Prostate gland (tissue), 2 donors: ENCODE results near the gene LY86. TPM values are rescaled to one million over a fixed set of nuclear protein-coding genes. Genes with fewer than 3 reads are reported as not detected.

Experiments used
- DNase-seq: peaks from one replicate; pipeline ENCODE4 v3.0.0-alpha.2; 2019; ENCODE audit warnings: low spot score
- H3K27ac ChIP-seq, 2 donors: fragments of 200-600 bp; sonication (generic); 2 replicates each; pipeline ENCODE4 v1.5.1; 2017 to 2019
- H3K27me3 ChIP-seq: fragments of 200-600 bp; sonication (generic); replicated peaks from 2 replicates; pipeline ENCODE4 v1.5.1; 2019; ENCODE audit not compliant: insufficient read depth
- H3K36me3 ChIP-seq, 2 donors: fragments of 200-600 bp; sonication (generic); 1 replicate in 1 of 2; 2 replicates in 1 of 2; pipeline versions ENCODE4 v1.5.1 to v1.8.1; 2017 to 2019
- H3K4me1 ChIP-seq: fragments of 200-600 bp; sonication (generic); replicated peaks from 2 replicates; pipeline ENCODE4 v1.5.1; 2019
- H3K4me3 ChIP-seq, 2 donors: fragments of 200-600 bp; sonication (generic); 2 replicates each; pipeline ENCODE4 v1.5.1; 2017 to 2019
- H3K9me3 ChIP-seq: fragments of 200-600 bp; sonication (generic); 2 replicates; pipeline ENCODE4 v1.5.1; 2017
- POLR2A ChIP-seq: fragments of 450-650 bp; IDR thresholded peaks from one replicate; pipeline ENCODE4 v1.6.1; 2016; ENCODE audit warnings: antibody characterized with exemption, mild to moderate bottlenecking
- POLR2AphosphoS5 ChIP-seq: sonication (generic); formaldehyde crosslinking; IDR thresholded peaks from one replicate; pipeline ENCODE4 v1.6.1; 2017; ENCODE audit warnings: antibody characterized with exemption
- WGBS: methylation state at CpG from one replicate; pipeline ENCODE4 v1.1.5; 2018; 5-methylcytosine and 5-hydroxymethylcytosine counted together
- intact Hi-C: fragments of 100-400 bp; cut with DNase I; formaldehyde crosslinking; loops from one replicate; pipeline ENCODE4 v1.14.2; 2022
- total RNA-seq, 2 donors: library from RNA; depleted of rRNA; stranded (reverse); fragments of >200 nt; gene quantifications; one replicate each; pipeline ENCODE4 v1.1.0, GENCODE V29; 2016
- TF ChIP-seq, protein P1 (sequence below), 4 experiments: fragments of 200-600 bp in 2 of 4; fragments of 450-650 bp in 2 of 4; sonication (generic) in 2 of 4; IDR thresholded peaks; 1 replicate in 3 of 4; 2 replicates in 1 of 4; pipeline ENCODE4 v1.5.1; 2016 to 2019; ENCODE audit warnings: antibody characterized with exemption in 4 of 4, mild to moderate bottlenecking in 2 of 4, moderate library complexity in 2 of 4

LY86 gene
- total RNA-seq, 2 donors from 2014 or later, result 1.5 to 7.0 TPM

DNA sequence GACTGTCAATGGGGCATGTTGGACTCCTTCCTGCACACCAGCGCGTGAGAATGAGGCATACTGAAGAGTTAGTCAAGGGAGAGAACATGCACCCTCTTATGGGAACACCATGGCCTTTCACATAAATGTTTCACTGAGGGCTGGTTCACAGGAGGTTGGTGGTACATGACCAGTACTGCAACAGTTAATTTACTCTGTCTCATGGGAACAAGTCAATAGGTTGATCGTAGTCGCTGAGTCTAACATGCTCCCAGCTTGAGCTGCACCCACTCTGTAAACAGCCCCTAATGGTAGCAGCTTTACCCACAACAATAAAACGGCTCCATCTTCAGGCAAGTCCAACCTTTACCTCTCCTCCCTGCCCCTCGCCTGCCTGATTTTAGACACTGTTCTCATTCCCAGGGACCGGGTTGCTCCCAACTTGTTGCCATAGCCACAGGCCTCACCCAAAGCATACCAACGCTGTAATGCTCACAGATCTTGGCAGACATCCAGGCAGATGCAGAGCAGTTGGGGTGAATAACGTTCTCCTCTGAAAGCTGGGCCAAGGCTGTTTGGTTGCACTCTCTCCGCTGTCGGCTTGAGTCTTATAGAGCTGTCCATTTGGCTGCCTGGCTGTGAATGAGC lies 111.3 kb downstream of the LY86 start:
- Histone ChIP-seq H3K27me3 (no peaks in the 10 kb centered on the region), H3K27ac (no peak overlapping the region), H3K36me3 (no peaks in the 10 kb centered on the region), H3K4me3 (no peak overlapping the region), H3K4me1 (peaks cover 3% of the 10 kb centered on the region), H3K9me3 (no peaks in the 10 kb centered on the region)
- WGBS, result 23% methylated on average over 11 of the region's 11 CpGs
- TF ChIP-seq POLR2AphosphoS5, result peak; percentile 17
- TF ChIP-seq, protein P1, sequence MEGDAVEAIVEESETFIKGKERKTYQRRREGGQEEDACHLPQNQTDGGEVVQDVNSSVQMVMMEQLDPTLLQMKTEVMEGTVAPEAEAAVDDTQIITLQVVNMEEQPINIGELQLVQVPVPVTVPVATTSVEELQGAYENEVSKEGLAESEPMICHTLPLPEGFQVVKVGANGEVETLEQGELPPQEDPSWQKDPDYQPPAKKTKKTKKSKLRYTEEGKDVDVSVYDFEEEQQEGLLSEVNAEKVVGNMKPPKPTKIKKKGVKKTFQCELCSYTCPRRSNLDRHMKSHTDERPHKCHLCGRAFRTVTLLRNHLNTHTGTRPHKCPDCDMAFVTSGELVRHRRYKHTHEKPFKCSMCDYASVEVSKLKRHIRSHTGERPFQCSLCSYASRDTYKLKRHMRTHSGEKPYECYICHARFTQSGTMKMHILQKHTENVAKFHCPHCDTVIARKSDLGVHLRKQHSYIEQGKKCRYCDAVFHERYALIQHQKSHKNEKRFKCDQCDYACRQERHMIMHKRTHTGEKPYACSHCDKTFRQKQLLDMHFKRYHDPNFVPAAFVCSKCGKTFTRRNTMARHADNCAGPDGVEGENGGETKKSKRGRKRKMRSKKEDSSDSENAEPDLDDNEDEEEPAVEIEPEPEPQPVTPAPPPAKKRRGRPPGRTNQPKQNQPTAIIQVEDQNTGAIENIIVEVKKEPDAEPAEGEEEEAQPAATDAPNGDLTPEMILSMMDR (IDR thresholded peaks at IDR 0.05), result peak in 1 of 4 experiments; percentile 23
- no peak for TF ChIP-seq POLR2A
- DNase-seq, result peak; percentile 75
- intact Hi-C loops, result no loop called here

DNA sequence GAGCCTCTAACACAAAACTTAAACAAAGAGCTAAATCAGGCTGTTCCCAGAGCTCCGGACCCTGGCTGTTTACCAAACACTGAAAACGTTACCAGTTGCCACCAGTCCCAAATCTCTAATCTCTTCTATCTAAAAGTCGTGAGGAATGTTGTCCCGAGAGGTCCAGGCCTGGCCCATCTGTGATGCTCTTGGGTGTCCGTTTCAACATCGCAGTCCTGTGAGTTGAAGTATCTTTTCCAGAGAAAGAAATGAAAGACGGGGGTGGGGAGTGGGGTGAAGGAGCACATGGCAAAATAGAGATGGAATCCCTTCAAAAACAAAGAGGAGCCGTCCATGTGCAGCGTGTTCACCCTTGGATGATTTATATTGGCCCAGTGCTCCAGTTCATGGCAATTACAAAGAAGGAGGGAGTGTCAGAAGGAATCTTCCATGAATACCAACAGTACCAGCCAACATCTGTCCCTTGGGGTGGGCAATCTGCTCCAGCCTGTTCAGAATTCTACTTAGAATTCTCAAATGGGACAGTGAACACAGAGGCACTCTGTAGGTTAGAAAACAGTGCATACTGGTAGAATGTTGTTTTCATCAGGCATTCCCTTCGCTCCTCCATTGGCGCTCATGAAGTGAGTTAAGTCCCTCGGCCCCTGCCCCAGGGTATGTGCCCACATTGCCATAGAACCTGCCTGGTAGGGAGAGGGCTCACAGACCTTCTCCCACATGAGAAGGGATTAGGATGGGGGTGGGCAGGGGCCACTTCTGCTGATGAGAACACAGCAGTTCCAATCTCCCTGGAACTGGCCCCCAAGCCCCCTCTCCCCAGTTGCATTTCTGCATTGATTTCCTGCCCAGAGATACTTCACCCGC lies 112.1 kb downstream of the LY86 start:
- no peak for DNase-seq
- Histone ChIP-seq H3K27me3 (no peaks in the 10 kb centered on the region), H3K9me3 (no peaks in the 10 kb centered on the region), H3K36me3 (no peaks in the 10 kb centered on the region), H3K27ac (no peak overlapping the region), H3K4me1 (no peaks in the 10 kb centered on the region), H3K4me3 (no peak overlapping the region)
- WGBS, result 49% methylated on average over 13 of the region's 13 CpGs
- no peak for TF ChIP-seq POLR2A
- TF ChIP-seq POLR2AphosphoS5, result no peak
- TF ChIP-seq, protein P1 (IDR thresholded peaks at IDR 0.05), result no peak
- intact Hi-C loops, result no loop called here

DNA sequence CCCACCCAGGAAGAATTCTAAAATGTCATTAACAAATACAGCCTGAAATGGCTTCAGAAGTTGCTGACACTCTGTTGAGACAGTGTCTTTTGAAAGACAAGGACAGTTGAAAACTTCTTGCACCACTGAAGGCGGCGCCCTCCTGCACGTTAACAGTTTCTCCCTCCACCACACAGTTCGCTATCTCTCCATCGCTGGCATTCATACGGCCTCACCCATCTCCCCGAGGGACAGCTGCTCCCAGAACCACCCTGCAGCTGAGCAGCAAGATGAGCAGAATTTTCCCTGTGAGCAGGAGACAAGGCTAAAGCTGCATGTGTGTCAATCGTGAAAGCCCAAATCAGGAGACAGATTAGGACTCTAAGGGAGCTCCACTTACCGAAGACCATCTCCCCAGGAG lies 113.3 kb downstream of the LY86 start:
- intact Hi-C loops, result no loop called here
- 47% methylated on average over 9 of the region's 9 CpGs for WGBS
- no peak overlapping the region for H3K27ac ChIP-seq

DNA sequence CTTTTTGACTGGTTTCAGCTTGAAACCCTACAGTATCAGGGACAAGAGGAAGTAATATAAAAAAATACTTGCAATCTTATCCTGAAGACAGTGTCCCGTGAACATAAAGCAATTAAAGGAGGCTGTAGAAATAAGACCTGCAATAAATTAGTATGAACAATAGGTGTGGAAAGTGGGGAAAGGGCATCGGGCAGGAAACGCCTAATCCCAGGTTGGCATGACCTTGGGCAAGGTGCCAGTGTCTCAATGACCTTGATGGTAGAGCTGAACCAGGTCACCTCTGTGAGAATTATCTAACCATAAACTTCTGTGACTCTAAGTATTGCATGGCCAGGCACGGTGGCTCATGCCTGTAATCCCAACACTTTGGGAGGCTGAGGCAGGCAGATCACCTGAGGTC lies 115.2 kb downstream of the LY86 start:
- intact Hi-C loops, result no loop called here

More for the DNA sequence above, 113.3 kb downstream of the LY86 start:
- Histone ChIP-seq H3K4me1 (no peaks in the 10 kb centered on the region), H3K4me3 (no peak overlapping the region), H3K9me3 (no peaks in the 10 kb centered on the region), H3K36me3 (no peaks in the 10 kb centered on the region), H3K27me3 (no peaks in the 10 kb centered on the region)
- TF ChIP-seq POLR2AphosphoS5, result no peak
- TF ChIP-seq, protein P1 (IDR thresholded peaks at IDR 0.05), result no peak
- no peak for TF ChIP-seq POLR2A
- no peak for DNase-seq

More for the DNA sequence above, 115.2 kb downstream of the LY86 start:
- DNase-seq, result no peak
- H3K4me3 ChIP-seq, result no peak overlapping the region
- 63% methylated on average over 4 of the region's 4 CpGs for WGBS
- TF ChIP-seq POLR2AphosphoS5 (no peak), POLR2A (no peak)
- TF ChIP-seq, protein P1 (IDR thresholded peaks at IDR 0.05), result no peak
- no peaks in the 10 kb centered on the region for H3K4me1 ChIP-seq
- no peaks in the 10 kb centered on the region for H3K27me3 ChIP-seq
- no peaks in the 10 kb centered on the region for H3K36me3 ChIP-seq
- H3K27ac ChIP-seq, result no peak overlapping the region
- H3K9me3 ChIP-seq, result no peaks in the 10 kb centered on the region
